Measurements from ENCODE around the gene PDCD10.

DNA sequence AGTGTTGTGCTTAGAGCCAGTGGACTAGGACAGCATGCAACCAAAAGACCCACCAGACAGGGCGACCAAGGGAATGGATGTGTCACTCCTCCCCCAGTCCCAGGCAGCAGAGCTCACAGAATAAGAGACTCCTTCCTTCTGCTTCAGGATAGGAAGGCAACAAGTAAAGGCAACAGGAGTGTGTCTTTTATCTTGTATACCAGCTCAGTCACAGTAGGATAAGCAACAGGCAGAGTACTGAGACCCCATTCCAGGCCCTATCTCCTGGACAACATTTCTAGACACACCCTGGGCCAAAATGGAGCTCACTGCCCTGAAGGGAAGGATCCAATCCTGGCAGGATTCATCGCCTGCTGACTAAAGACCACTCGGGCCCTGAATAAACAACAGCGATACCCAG, 25.0 kb downstream of the PDCD10 start:
- TF ChIP-seq, protein P1, sequence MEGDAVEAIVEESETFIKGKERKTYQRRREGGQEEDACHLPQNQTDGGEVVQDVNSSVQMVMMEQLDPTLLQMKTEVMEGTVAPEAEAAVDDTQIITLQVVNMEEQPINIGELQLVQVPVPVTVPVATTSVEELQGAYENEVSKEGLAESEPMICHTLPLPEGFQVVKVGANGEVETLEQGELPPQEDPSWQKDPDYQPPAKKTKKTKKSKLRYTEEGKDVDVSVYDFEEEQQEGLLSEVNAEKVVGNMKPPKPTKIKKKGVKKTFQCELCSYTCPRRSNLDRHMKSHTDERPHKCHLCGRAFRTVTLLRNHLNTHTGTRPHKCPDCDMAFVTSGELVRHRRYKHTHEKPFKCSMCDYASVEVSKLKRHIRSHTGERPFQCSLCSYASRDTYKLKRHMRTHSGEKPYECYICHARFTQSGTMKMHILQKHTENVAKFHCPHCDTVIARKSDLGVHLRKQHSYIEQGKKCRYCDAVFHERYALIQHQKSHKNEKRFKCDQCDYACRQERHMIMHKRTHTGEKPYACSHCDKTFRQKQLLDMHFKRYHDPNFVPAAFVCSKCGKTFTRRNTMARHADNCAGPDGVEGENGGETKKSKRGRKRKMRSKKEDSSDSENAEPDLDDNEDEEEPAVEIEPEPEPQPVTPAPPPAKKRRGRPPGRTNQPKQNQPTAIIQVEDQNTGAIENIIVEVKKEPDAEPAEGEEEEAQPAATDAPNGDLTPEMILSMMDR (IDR thresholded peaks at IDR 0.05; ENCODE audit: insufficient read depth, low read length) = no peak
- TF ChIP-seq POLR2AphosphoS5 (IDR thresholded peaks at IDR 0.05; ENCODE audit: low read depth) = no peak
- TF ChIP-seq, protein P2, sequence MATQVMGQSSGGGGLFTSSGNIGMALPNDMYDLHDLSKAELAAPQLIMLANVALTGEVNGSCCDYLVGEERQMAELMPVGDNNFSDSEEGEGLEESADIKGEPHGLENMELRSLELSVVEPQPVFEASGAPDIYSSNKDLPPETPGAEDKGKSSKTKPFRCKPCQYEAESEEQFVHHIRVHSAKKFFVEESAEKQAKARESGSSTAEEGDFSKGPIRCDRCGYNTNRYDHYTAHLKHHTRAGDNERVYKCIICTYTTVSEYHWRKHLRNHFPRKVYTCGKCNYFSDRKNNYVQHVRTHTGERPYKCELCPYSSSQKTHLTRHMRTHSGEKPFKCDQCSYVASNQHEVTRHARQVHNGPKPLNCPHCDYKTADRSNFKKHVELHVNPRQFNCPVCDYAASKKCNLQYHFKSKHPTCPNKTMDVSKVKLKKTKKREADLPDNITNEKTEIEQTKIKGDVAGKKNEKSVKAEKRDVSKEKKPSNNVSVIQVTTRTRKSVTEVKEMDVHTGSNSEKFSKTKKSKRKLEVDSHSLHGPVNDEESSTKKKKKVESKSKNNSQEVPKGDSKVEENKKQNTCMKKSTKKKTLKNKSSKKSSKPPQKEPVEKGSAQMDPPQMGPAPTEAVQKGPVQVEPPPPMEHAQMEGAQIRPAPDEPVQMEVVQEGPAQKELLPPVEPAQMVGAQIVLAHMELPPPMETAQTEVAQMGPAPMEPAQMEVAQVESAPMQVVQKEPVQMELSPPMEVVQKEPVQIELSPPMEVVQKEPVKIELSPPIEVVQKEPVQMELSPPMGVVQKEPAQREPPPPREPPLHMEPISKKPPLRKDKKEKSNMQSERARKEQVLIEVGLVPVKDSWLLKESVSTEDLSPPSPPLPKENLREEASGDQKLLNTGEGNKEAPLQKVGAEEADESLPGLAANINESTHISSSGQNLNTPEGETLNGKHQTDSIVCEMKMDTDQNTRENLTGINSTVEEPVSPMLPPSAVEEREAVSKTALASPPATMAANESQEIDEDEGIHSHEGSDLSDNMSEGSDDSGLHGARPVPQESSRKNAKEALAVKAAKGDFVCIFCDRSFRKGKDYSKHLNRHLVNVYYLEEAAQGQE (IDR thresholded peaks at IDR 0.05; ENCODE audit: insufficient replicate concordance, low read depth) = no peak

Measured in HL-60 (cell line).